HCT116 (cell line): Measurements from ENCODE around the gene PROS1. TPM values are rescaled to one million over a fixed set of nuclear protein-coding genes. Genes with fewer than 3 reads are reported as not detected.

Experiments used
- ATAC-seq: fragments of 200-7000 bp; cut with Tn5 transposase; 2 replicates; pipeline ENCODE4 v1.9.1; 2020; ENCODE audit warnings: mild to moderate bottlenecking, moderate library complexity
- BruUV-seq: library from RNA; stranded (reverse); fragments of 400-500 nt; replicated peaks from 2 replicates; lab custom pipeline; 2021; lab: Mats Ljungman, UMichigan
- CTCF ChIA-PET: fragments of 300-600 bp; sonication (Branson Sonifier 250); formaldehyde crosslinking; loops from one replicate; lab custom pipeline; 2021; ENCODE audit warnings: antibody characterized with exemption; lab: Charles Lee
- POLR2A ChIA-PET: fragments of 300-600, 350-600 bp; sonication (Branson Sonifier 250); formaldehyde crosslinking; loops from one replicate; lab custom pipeline; 2021; ENCODE audit warnings: antibody characterized with exemption; lab: Charles Lee
- RAD21 ChIA-PET, 2 experiments: fragments of 300-600 bp; sonication (Branson Sonifier 250); formaldehyde crosslinking; loops; one replicate each; lab custom pipeline; 2023; ENCODE audit warnings: low total read pairs in 2 of 2; ENCODE audit not compliant: uncharacterized antibody in 2 of 2, unreplicated experiment in 2 of 2, low non-redundant PET in 1 of 2; lab: Charles Lee
- DNase-seq: peaks from one replicate; pipeline ENCODE4 v3.0.0-alpha.2; 2010; ENCODE audit warnings: low read depth, low spot score
- H2AFZ ChIP-seq: fragments of 200-600 bp; shearing (Covaris generic), sonication (generic); 2 replicates; pipeline ENCODE4 v1.6.1; 2017; ENCODE audit warnings: low read depth, mixed run types, mixed read lengths, antibody characterized with exemption, low read length; ENCODE audit not compliant: poor library complexity, severe bottlenecking
- H3K27ac ChIP-seq: 2 replicates; pipeline ENCODE4 v1.5.1; 2012; ENCODE audit warnings: low read depth, low read length
- H3K27me3 ChIP-seq: fragments of 200-600 bp; sonication (generic); 2 replicates; pipeline ENCODE4 v1.6.1; 2016; ENCODE audit warnings: mixed run types, low read length, mixed read lengths; ENCODE audit not compliant: insufficient read depth
- H3K36me3 ChIP-seq, 2 experiments: fragments of 200-500 bp in 1 of 2; fragments of 200-600 bp in 1 of 2; sonication (Bioruptor generic) in 1 of 2; sonication (generic) in 1 of 2; 2 replicates each; pipeline versions ENCODE4 v1.5.1 to v1.6.1; 2014 to 2016; ENCODE audit warnings: low read length in 2 of 2, inconsistent platforms in 1 of 2, mixed read lengths in 1 of 2, mixed run types in 1 of 2; ENCODE audit not compliant: insufficient read depth in 2 of 2, control insufficient read depth in 1 of 2
- H3K4me1 ChIP-seq, 2 experiments: fragments of 200-600 bp in 1 of 2; sonication (generic) in 1 of 2; 2 replicates each; pipeline versions ENCODE4 v1.5.1 to v1.6.1; 2012 to 2017; ENCODE audit warnings: low read length in 2 of 2, inconsistent platforms in 1 of 2, mild to moderate bottlenecking in 1 of 2, mixed read lengths in 1 of 2, mixed run types in 1 of 2, moderate library complexity in 1 of 2; ENCODE audit not compliant: insufficient read depth in 2 of 2, control insufficient read depth in 1 of 2
- H3K4me2 ChIP-seq: fragments of 200-600 bp; sonication (generic); 2 replicates; pipeline ENCODE4 v1.6.1; 2017; ENCODE audit warnings: mixed run types, low read length, mixed read lengths
- H3K4me3 ChIP-seq, 2 experiments: fragments of 200-600 bp in 1 of 2; sonication (generic) in 1 of 2; replicated peaks in 1 of 2; 2 replicates each; pipeline ENCODE4 v1.5.1; 2011 to 2016; ENCODE audit warnings: low read length in 2 of 2, control low read depth in 1 of 2, low read depth in 1 of 2, mild to moderate bottlenecking in 1 of 2, mixed read lengths in 1 of 2, mixed run types in 1 of 2
- H3K79me2 ChIP-seq: fragments of 200-600 bp; sonication (generic); 2 replicates; pipeline ENCODE4 v1.6.1; 2017; ENCODE audit warnings: mild to moderate bottlenecking, mixed run types, low read length, moderate library complexity, mixed read lengths; ENCODE audit not compliant: insufficient read depth
- H3K9ac ChIP-seq: fragments of 200-600 bp; sonication (generic); 2 replicates; pipeline ENCODE4 v1.6.1; 2016; ENCODE audit warnings: low read length, mixed read lengths
- H3K9me2 ChIP-seq: fragments of 200-600 bp; sonication (generic), shearing (Covaris generic); 2 replicates; pipeline ENCODE4 v1.6.1; 2017; ENCODE audit warnings: mixed run types, mild to moderate bottlenecking, moderate library complexity; ENCODE audit not compliant: insufficient read depth
- H3K9me3 ChIP-seq, 2 experiments: fragments of 200-500 bp in 1 of 2; fragments of 200-600 bp in 1 of 2; sonication (Bioruptor generic) in 1 of 2; sonication (generic) in 1 of 2; 2 replicates each; pipeline ENCODE4 v1.6.1; 2014 to 2017; ENCODE audit warnings: low read length in 2 of 2, mixed read lengths in 2 of 2, inconsistent platforms in 1 of 2, low read depth in 1 of 2, mild to moderate bottlenecking in 1 of 2, mixed run types in 1 of 2, moderate library complexity in 1 of 2; ENCODE audit not compliant: control insufficient read depth in 1 of 2, insufficient read depth in 1 of 2
- H4K20me1 ChIP-seq: fragments of 200-600 bp; sonication (generic), shearing (Covaris generic); 2 replicates; pipeline ENCODE4 v1.6.1; 2017; ENCODE audit warnings: mixed run types, mild to moderate bottlenecking, moderate library complexity; ENCODE audit not compliant: insufficient read depth
- CBX3 ChIP-seq: IDR thresholded peaks from 2 replicates; pipeline ENCODE4 v1.6.1; 2012; ENCODE audit warnings: low read depth
- EZH2 ChIP-seq: fragments of 200-600 bp; sonication (generic); IDR thresholded peaks from 2 replicates; pipeline ENCODE4 v1.6.1; 2017; ENCODE audit warnings: antibody characterized with exemption, mixed run types
- EZH2phosphoT487 ChIP-seq: fragments of 200-600 bp; IDR thresholded peaks from 2 replicates; pipeline ENCODE4 v1.6.1; 2018; ENCODE audit warnings: antibody characterized with exemption, borderline replicate concordance
- FOSL1 ChIP-seq: IDR thresholded peaks from 2 replicates; pipeline ENCODE4 v1.6.1; 2012; ENCODE audit warnings: low read depth
- MAX ChIP-seq: IDR thresholded peaks from 2 replicates; pipeline ENCODE4 v1.6.1; 2012
- RAD21 ChIP-seq: IDR thresholded peaks from 2 replicates; pipeline ENCODE4 v1.6.1; 2012; ENCODE audit warnings: low read depth, mild to moderate bottlenecking
- REST ChIP-seq: IDR thresholded peaks from 2 replicates; pipeline ENCODE4 v1.6.1; 2012; ENCODE audit warnings: low read depth
- SRF ChIP-seq: IDR thresholded peaks from 2 replicates; pipeline ENCODE4 v1.6.1; 2012; ENCODE audit warnings: low read depth
- TCF7L2 ChIP-seq: IDR thresholded peaks from 2 replicates; pipeline ENCODE4 v1.7.0; 2011; ENCODE audit warnings: borderline replicate concordance, inconsistent platforms; ENCODE audit not compliant: insufficient read depth, insufficient read length; ENCODE audit errors: extremely low read depth
- ZFX ChIP-seq: fragments of 450-650 bp; IDR thresholded peaks from 2 replicates; pipeline ENCODE4 v1.6.1; 2017
- intact Hi-C: fragments of 100-400 bp; cut with micrococcal nuclease; formaldehyde crosslinking; loops from 2 replicates; pipeline ENCODE4 v1.10.0; 2022
- total RNA-seq: library from RNA; stranded (reverse); gene quantifications from one replicate; pipeline ENCODE4 v1.2.1, GENCODE V29; 2021; ENCODE audit not compliant: unreplicated experiment
- TF ChIP-seq, protein P1 (sequence below): IDR thresholded peaks from 2 replicates; pipeline ENCODE4 v1.6.1; 2012
- TF ChIP-seq, protein P2 (sequence below), 3 experiments: fragments of 200-600 bp in 1 of 3; sonication (generic) in 1 of 3; IDR thresholded peaks in 2 of 3; conservative IDR thresholded peaks in 1 of 3; 2 replicates each; pipeline ENCODE4 v1.5.1; 2012 to 2017; ENCODE audit warnings: low read depth in 2 of 3, low read length in 2 of 3, antibody characterized with exemption in 1 of 3, borderline replicate concordance in 1 of 3, control low read depth in 1 of 3, mild to moderate bottlenecking in 1 of 3, mixed read lengths in 1 of 3, mixed run types in 1 of 3, moderate library complexity in 1 of 3; ENCODE audit not compliant: insufficient read depth in 1 of 3

Gene PROS1
- total RNA-seq, 1 experiment from 2014 or later: 9.6 TPM

DNA sequence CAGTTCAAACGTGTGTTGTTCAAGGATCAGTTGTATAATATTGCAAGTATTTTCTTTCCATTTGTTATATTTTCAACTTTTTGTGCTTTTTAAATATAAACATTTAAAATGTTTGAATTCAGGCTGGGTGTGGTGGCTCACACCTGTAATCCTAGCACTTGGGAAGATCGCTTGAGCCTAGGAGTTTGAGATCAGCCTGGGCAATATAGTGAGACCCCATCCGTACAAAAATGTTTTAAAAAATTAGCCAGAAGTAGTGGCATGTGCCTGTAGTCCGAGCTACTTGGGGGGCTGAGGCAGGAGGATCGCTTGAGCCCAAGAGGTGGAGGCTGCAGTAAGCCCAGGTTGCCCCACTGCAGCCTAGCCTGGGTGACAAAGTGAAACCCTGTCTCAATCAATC lies 10.9 kb upstream of the PROS1 start:
- no peaks in the 10 kb centered on the region for H3K9me2 ChIP-seq
- no peak overlapping the region for H3K4me2 ChIP-seq
- no peak for ATAC-seq
- RAD21 ChIA-PET: no interaction called here
- H4K20me1 ChIP-seq: no peaks in the 10 kb centered on the region
- no peak overlapping the region for H3K4me3 ChIP-seq
- H3K27ac ChIP-seq: no peak overlapping the region
- TF ChIP-seq, protein P1, sequence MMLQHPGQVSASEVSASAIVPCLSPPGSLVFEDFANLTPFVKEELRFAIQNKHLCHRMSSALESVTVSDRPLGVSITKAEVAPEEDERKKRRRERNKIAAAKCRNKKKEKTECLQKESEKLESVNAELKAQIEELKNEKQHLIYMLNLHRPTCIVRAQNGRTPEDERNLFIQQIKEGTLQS: no peak
- TF ChIP-seq REST (no peak), FOSL1 (no peak)
- POLR2A ChIA-PET: interaction anchor here (1.2 kb wide), 1 partner anchor 78 kb away, joined by 3 read pairs; the partner anchor contains the start of genes DHFR2 and NSUN3
- H3K9ac ChIP-seq: no peak overlapping the region
- no TSS peak for BruUV-seq
- H3K27me3 ChIP-seq: no peaks in the 10 kb centered on the region
- no peaks in the 10 kb centered on the region for H3K36me3 ChIP-seq
- CTCF ChIA-PET: no interaction called here
- intact Hi-C loops: no loop called here
- peaks cover 37% of the 10 kb centered on the region for H3K79me2 ChIP-seq
- no peak for DNase-seq
- H3K9me3 ChIP-seq: no peaks in the 10 kb centered on the region
- peaks cover 0 to 8% of the 10 kb centered on the region in 2 experiments; a peak in 2 of 4 replicates for H3K4me1 ChIP-seq
- no peak overlapping the region for H2AFZ ChIP-seq

GRCh38 chr3:93983408-93983807 lies 9.7 kb upstream of the PROS1 start:
- no peak overlapping the region for H3K4me2 ChIP-seq
- H3K9ac ChIP-seq: no peak overlapping the region
- H3K9me2 ChIP-seq: no peaks in the 10 kb centered on the region
- DNase-seq: no peak
- H3K27ac ChIP-seq: no peak overlapping the region
- intact Hi-C loops: no loop called here
- POLR2A ChIA-PET: no interaction called here
- H3K9me3 ChIP-seq: no peaks in the 10 kb centered on the region
- peaks cover 37% of the 10 kb centered on the region for H3K79me2 ChIP-seq
- CTCF ChIA-PET: no interaction called here
- no peak overlapping the region for H2AFZ ChIP-seq
- H3K36me3 ChIP-seq: no peaks in the 10 kb centered on the region
- H3K27me3 ChIP-seq: no peaks in the 10 kb centered on the region
- no peaks in the 10 kb centered on the region for H4K20me1 ChIP-seq
- TF ChIP-seq RAD21: no peak
- TF ChIP-seq SRF: no peak
- TF ChIP-seq, protein P2, sequence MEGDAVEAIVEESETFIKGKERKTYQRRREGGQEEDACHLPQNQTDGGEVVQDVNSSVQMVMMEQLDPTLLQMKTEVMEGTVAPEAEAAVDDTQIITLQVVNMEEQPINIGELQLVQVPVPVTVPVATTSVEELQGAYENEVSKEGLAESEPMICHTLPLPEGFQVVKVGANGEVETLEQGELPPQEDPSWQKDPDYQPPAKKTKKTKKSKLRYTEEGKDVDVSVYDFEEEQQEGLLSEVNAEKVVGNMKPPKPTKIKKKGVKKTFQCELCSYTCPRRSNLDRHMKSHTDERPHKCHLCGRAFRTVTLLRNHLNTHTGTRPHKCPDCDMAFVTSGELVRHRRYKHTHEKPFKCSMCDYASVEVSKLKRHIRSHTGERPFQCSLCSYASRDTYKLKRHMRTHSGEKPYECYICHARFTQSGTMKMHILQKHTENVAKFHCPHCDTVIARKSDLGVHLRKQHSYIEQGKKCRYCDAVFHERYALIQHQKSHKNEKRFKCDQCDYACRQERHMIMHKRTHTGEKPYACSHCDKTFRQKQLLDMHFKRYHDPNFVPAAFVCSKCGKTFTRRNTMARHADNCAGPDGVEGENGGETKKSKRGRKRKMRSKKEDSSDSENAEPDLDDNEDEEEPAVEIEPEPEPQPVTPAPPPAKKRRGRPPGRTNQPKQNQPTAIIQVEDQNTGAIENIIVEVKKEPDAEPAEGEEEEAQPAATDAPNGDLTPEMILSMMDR (IDR thresholded peaks at IDR 0.05 in 2 of 3, conservative IDR thresholded peaks at IDR 0.05 in 1 of 3; ENCODE audit: borderline replicate concordance in 1 of 3, insufficient read depth in 1 of 3, low read depth in 2 of 3, low read length in 2 of 3): no peak
- TF ChIP-seq ZFX: no peak
- no peak for TF ChIP-seq MAX
- TF ChIP-seq TCF7L2: no peak
- no peak for TF ChIP-seq EZH2
- TF ChIP-seq CBX3: no peak
- TF ChIP-seq FOSL1: no peak
- no peak for TF ChIP-seq EZH2phosphoT487
- TF ChIP-seq, all 23 proteins: peak for 0
- Histone ChIP-seq H3K4me3 (no peak overlapping the region), H3K4me1 (peaks cover 3 to 12% of the 10 kb centered on the region in 2 experiments; a peak in 2 of 4 replicates)
- BruUV-seq: no TSS peak
- RAD21 ChIA-PET: no interaction called here
- no peak for ATAC-seq
